HG02588 (cell line): ENCODE data around the gene RBM38.

Experiments used
- ATAC-seq: cut with Tn5 transposase; IDR thresholded peaks from one replicate; pipeline ENCODE4 v1.9.1; 2021; ENCODE audit warnings: mild to moderate bottlenecking, moderate library complexity; ENCODE audit not compliant: unreplicated experiment

Gene RBM38

GRCh38 chr20:57374343-57374930 is 16.8 kb upstream of the RBM38 start:
- ATAC-seq, result no peak

GRCh38 chr20:57374931-57375651 is 16.1 kb upstream of the RBM38 start:
- no peak for ATAC-seq

GRCh38 chr20:57375652-57376230 is 15.5 kb upstream of the RBM38 start:
- ATAC-seq, result no peak

GRCh38 chr20:57377350-57377749 is 13.8 kb upstream of the RBM38 start:
- no peak for ATAC-seq

GRCh38 chr20:57378107-57378506 is 13.1 kb upstream of the RBM38 start:
- ATAC-seq, result no peak

- no peak for ATAC-seq
Measured at GRCh38 chr20:57378646-57379262, 12.4 kb upstream of the RBM38 start.

- ATAC-seq, result no peak
Measured at GRCh38 chr20:57379263-57379647, 11.9 kb upstream of the RBM38 start.

- no peak for ATAC-seq
Measured at GRCh38 chr20:57380081-57380750, 11.0 kb upstream of the RBM38 start.

GRCh38 chr20:57381596-57382503 is 9.3 kb upstream of the RBM38 start:
- no peak for ATAC-seq

- ATAC-seq, result no peak
Measured at GRCh38 chr20:57382516-57382915, 8.7 kb upstream of the RBM38 start.

- no peak for ATAC-seq
Measured at GRCh38 chr20:57383447-57384347, 7.5 kb upstream of the RBM38 start.

GRCh38 chr20:57384486-57384885 is 6.7 kb upstream of the RBM38 start:
- no peak for ATAC-seq

GRCh38 chr20:57384953-57385761 is 6.0 kb upstream of the RBM38 start:
- no peak for ATAC-seq

- ATAC-seq, result no peak
Measured at GRCh38 chr20:57385940-57386339, 5.3 kb upstream of the RBM38 start.

- no peak for ATAC-seq
Measured at GRCh38 chr20:57386762-57387161, 4.4 kb upstream of the RBM38 start.

GRCh38 chr20:57387463-57387862 is 3.7 kb upstream of the RBM38 start:
- ATAC-seq, result no peak

GRCh38 chr20:57387945-57388371 is 3.2 kb upstream of the RBM38 start:
- ATAC-seq, result no peak

- no peak for ATAC-seq
Measured at GRCh38 chr20:57388953-57389694, 2.1 kb upstream of the RBM38 start.
